HepG2 (cell line): ENCODE data around the gene PRKCE. TPM values are rescaled to one million over a fixed set of nuclear protein-coding genes. Genes with fewer than 3 reads are reported as not detected.

Experiments
- ARNT2 ChIP-seq: sonication (generic); formaldehyde crosslinking; IDR thresholded peaks from 2 replicates; pipeline ENCODE4 v1.8.0; 2022; ENCODE audit warnings: mild to moderate bottlenecking, low read depth, missing genetic modification reagents, moderate library complexity
- CBFB ChIP-seq: sonication (generic); formaldehyde crosslinking; IDR thresholded peaks from 2 replicates; pipeline ENCODE4 v1.4.0; 2020; ENCODE audit warnings: missing genetic modification reagents
- CEBPG ChIP-seq: IDR thresholded peaks from 2 replicates; pipeline ENCODE4 v1.6.1; 2016
- DNMT1 ChIP-seq: sonication (generic); formaldehyde crosslinking; IDR thresholded peaks from 2 replicates; pipeline ENCODE4 v1.5.1; 2020; ENCODE audit warnings: mild to moderate bottlenecking, missing genetic modification reagents
- FLYWCH1 ChIP-seq: sonication (generic); formaldehyde crosslinking; IDR thresholded peaks from 2 replicates; pipeline ENCODE4 v1.8.1; 2023; ENCODE audit warnings: mild to moderate bottlenecking, missing genetic modification reagents
- GATAD2A ChIP-seq: IDR thresholded peaks from 2 replicates; pipeline ENCODE4 v1.6.1; 2016
- HDAC1 ChIP-seq: sonication (generic); formaldehyde crosslinking; IDR thresholded peaks from 2 replicates; pipeline ENCODE4 v1.5.1; 2020; ENCODE audit warnings: mild to moderate bottlenecking, missing genetic modification reagents
- HDAC6 ChIP-seq: fragments of 200-600 bp; sonication (generic); IDR thresholded peaks from 2 replicates; pipeline ENCODE4 v1.7.0; 2017; ENCODE audit warnings: mild to moderate bottlenecking, antibody characterized with exemption, low read length, low read depth
- KDM2A ChIP-seq: sonication (generic); formaldehyde crosslinking; IDR thresholded peaks from 2 replicates; pipeline ENCODE4 v1.4.0; 2020; ENCODE audit warnings: low read depth, missing genetic modification reagents, borderline replicate concordance
- MXI1 ChIP-seq: IDR thresholded peaks from 3 replicates; pipeline ENCODE4 v1.6.1; 2012; ENCODE audit warnings: low read depth, low read length, inconsistent platforms, borderline replicate concordance
- MZF1 ChIP-seq: sonication (generic); formaldehyde crosslinking; IDR thresholded peaks from 2 replicates; pipeline ENCODE4 v1.8.1; 2023; ENCODE audit warnings: mild to moderate bottlenecking, missing genetic modification reagents, borderline replicate concordance
- PHF8 ChIP-seq: sonication (generic); formaldehyde crosslinking; IDR thresholded peaks from 2 replicates; pipeline ENCODE4 v1.5.0; 2020; ENCODE audit warnings: missing genetic modification reagents
- POLR2AphosphoS5 ChIP-seq: IDR thresholded peaks from 2 replicates; pipeline ENCODE4 v1.6.1; 2012; ENCODE audit warnings: low read depth, low read length
- XRCC5 ChIP-seq: fragments of 200-400 bp; formaldehyde crosslinking; optimal IDR thresholded peaks from 2 replicates; pipeline ENCODE3; 2017; ENCODE audit warnings: mild to moderate bottlenecking, low read length
- ZFYVE20 ChIP-seq: sonication (generic); formaldehyde crosslinking; IDR thresholded peaks from 2 replicates; pipeline ENCODE4 v1.8.0; 2023; ENCODE audit warnings: low read depth, mild to moderate bottlenecking, moderate library complexity, missing genetic modification reagents, borderline replicate concordance
- ZIK1 ChIP-seq: sonication (generic); formaldehyde crosslinking; IDR thresholded peaks from 2 replicates; pipeline ENCODE4 v1.5.0; 2020; ENCODE audit warnings: mild to moderate bottlenecking, low read depth, missing genetic modification reagents, borderline replicate concordance
- ZNF335 ChIP-seq: sonication (generic); formaldehyde crosslinking; IDR thresholded peaks from 2 replicates; pipeline ENCODE4 v1.4.0; 2020; ENCODE audit warnings: missing genetic modification reagents
- ZNF460 ChIP-seq: sonication (generic); formaldehyde crosslinking; IDR thresholded peaks from 2 replicates; pipeline ENCODE4 v1.5.1; 2020; ENCODE audit warnings: missing genetic modification reagents, mild to moderate bottlenecking, borderline replicate concordance
- ZNF484 ChIP-seq: sonication (generic); formaldehyde crosslinking; IDR thresholded peaks from 2 replicates; pipeline ENCODE4 v1.5.1; 2020; ENCODE audit warnings: mild to moderate bottlenecking, low read depth, missing genetic modification reagents, borderline replicate concordance
- ZNF556 ChIP-seq: sonication (generic); formaldehyde crosslinking; IDR thresholded peaks from 2 replicates; pipeline ENCODE4 v1.4.0; 2020; ENCODE audit warnings: mild to moderate bottlenecking, missing genetic modification reagents, borderline replicate concordance
- ZNF605 ChIP-seq: sonication (generic); formaldehyde crosslinking; IDR thresholded peaks from 2 replicates; pipeline ENCODE4 v1.8.0; 2022; ENCODE audit warnings: mild to moderate bottlenecking, missing genetic modification reagents
- ZNF816 ChIP-seq: sonication (generic); formaldehyde crosslinking; IDR thresholded peaks from 2 replicates; pipeline ENCODE4 v1.8.0; 2022; ENCODE audit warnings: missing genetic modification reagents, mild to moderate bottlenecking, borderline replicate concordance
- ZNF878 ChIP-seq: sonication (generic); formaldehyde crosslinking; IDR thresholded peaks from 2 replicates; pipeline ENCODE4 v1.8.1; 2023; ENCODE audit warnings: mild to moderate bottlenecking, missing genetic modification reagents, moderate library complexity
- ZSCAN22 ChIP-seq: sonication (generic); formaldehyde crosslinking; IDR thresholded peaks from 2 replicates; pipeline ENCODE4 v1.4.0; 2020; ENCODE audit warnings: mild to moderate bottlenecking, missing genetic modification reagents
- polyA plus RNA-seq, 8 experiments: library from polyadenylated mRNA; depleted of rRNA in 3 of 8; stranded (reverse) in 7 of 8; unstranded in 1 of 8; fragments of >200 nt; fragmentation: Illumina TruSeq in 4 of 8; extraction: Trizol in 4 of 8; gene quantifications; 2 replicates each; pipeline versions ENCODE4 v1.2.1 to v1.2.3, GENCODE V29; 2011 to 2016; ENCODE audit warnings: low read depth in 4 of 8, missing spikeins in 1 of 8, mixed read lengths in 1 of 8; ENCODE audit not compliant: insufficient read depth in 1 of 8
- total RNA-seq, 5 experiments: library from RNA; depleted of rRNA; stranded (reverse); fragments of >200 nt; fragmentation: Illumina TruSeq; extraction: Trizol; gene quantifications; 2 replicates each; pipeline ENCODE4 v1.2.3, GENCODE V29; 2016; ENCODE audit warnings: low read depth in 1 of 5
- TF ChIP-seq, protein P1 (sequence below): conservative IDR thresholded peaks from 2 replicates; pipeline ENCODE4 v1.6.1; 2018; ENCODE audit warnings: missing genetic modification reagents
- TF ChIP-seq, protein P2 (sequence below): sonication (generic); formaldehyde crosslinking; IDR thresholded peaks from 2 replicates; pipeline ENCODE4 v1.5.0; 2020; ENCODE audit warnings: mild to moderate bottlenecking, missing genetic modification reagents, borderline replicate concordance
- TF ChIP-seq, protein P3 (sequence below): sonication (generic); formaldehyde crosslinking; IDR thresholded peaks from 2 replicates; pipeline ENCODE4 v1.5.0; 2020; ENCODE audit warnings: missing genetic modification reagents, mild to moderate bottlenecking, borderline replicate concordance
- TF ChIP-seq, protein P4 (sequence below): sonication (generic); formaldehyde crosslinking; IDR thresholded peaks from 2 replicates; pipeline ENCODE4 v1.8.0; 2022; ENCODE audit warnings: missing genetic modification reagents, low read depth, mild to moderate bottlenecking, borderline replicate concordance

Gene PRKCE
- total and polyA plus RNA-seq, 2 of the 13 experiments (the other 11 are each of a cell fraction or from before 2014, with no cell fraction given): 1.0 to 3.9 TPM

DNA sequence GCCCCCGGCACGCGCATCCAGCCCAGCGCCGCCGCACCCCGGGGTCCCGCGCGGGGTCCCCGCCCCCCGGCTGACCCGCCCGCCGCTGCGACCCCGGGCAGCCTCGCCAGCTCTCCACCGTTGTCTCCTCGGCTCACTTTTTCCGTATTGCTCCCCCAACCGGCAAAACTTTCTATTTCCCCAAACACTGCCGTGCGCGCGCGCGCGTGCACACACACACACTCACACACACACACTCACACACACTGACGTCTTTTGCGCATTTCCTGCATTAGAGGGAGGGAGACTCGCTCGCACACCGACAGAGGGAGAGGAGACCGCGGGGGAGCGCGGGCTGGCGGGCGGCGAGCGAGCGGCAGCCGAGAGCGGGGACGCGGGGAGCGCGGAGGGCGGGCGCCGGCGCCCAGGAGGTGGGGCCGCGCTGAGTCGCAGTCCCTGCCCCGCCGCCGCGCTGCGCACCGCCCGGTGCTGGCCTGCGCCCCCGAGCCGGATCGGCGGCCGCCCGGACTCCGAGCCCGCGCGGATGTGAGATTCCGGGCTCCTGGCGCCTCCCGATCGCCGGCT, 542 bp upstream of the PRKCE start (continued):
- TF ChIP-seq KDM2A (CRISPR knock-in tag) (peak; percentile 94), FLYWCH1 (CRISPR knock-in tag) (no peak), GATAD2A (CRISPR knock-in tag) (peak; percentile 72), ZNF816 (peak; percentile 88; the same call in 1 of the 2 replicates), XRCC5 (peak; percentile 98), CEBPG (peak; percentile 48), ZNF605 (CRISPR knock-in tag) (no peak), PHF8 (CRISPR knock-in tag) (peak; percentile 65), ZNF878 (CRISPR knock-in tag) (no peak), ZNF484 (CRISPR knock-in tag) (no peak), ZIK1 (CRISPR knock-in tag) (peak; percentile 92; the same call in 1 of the 2 replicates), ZNF335 (CRISPR knock-in tag) (no peak), ZSCAN22 (CRISPR knock-in tag) (no peak), CBFB (CRISPR knock-in tag) (no peak; the same call in 1 of the 2 replicates), HDAC1 (peak; percentile 94), MXI1 (peak; percentile 80; the same call in 1 of the 3 replicates), MZF1 (CRISPR knock-in tag) (no peak), HDAC6 (no peak), POLR2AphosphoS5 (peak; percentile 26; the same call in 1 of the 2 replicates), ARNT2 (CRISPR knock-in tag) (peak; percentile 82; the same call in 1 of the 2 replicates), ZNF460 (CRISPR knock-in tag) (no peak), DNMT1 (CRISPR knock-in tag) (0 out of 2 replicates have a peak, but pooled peaks have one; percentile 16), ZNF556 (CRISPR knock-in tag) (peak; percentile 87; the same call in 1 of the 2 replicates), ZFYVE20 (CRISPR knock-in tag) (no peak)
- TF ChIP-seq, protein P1, sequence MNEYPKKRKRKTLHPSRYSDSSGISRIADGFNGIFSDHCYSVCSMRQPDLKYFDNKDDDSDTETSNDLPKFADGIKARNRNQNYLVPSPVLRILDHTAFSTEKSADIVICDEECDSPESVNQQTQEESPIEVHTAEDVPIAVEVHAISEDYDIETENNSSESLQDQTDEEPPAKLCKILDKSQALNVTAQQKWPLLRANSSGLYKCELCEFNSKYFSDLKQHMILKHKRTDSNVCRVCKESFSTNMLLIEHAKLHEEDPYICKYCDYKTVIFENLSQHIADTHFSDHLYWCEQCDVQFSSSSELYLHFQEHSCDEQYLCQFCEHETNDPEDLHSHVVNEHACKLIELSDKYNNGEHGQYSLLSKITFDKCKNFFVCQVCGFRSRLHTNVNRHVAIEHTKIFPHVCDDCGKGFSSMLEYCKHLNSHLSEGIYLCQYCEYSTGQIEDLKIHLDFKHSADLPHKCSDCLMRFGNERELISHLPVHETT (CRISPR knock-in tag): no peak; the same call in 1 of the 2 replicates
- TF ChIP-seq, protein P2, sequence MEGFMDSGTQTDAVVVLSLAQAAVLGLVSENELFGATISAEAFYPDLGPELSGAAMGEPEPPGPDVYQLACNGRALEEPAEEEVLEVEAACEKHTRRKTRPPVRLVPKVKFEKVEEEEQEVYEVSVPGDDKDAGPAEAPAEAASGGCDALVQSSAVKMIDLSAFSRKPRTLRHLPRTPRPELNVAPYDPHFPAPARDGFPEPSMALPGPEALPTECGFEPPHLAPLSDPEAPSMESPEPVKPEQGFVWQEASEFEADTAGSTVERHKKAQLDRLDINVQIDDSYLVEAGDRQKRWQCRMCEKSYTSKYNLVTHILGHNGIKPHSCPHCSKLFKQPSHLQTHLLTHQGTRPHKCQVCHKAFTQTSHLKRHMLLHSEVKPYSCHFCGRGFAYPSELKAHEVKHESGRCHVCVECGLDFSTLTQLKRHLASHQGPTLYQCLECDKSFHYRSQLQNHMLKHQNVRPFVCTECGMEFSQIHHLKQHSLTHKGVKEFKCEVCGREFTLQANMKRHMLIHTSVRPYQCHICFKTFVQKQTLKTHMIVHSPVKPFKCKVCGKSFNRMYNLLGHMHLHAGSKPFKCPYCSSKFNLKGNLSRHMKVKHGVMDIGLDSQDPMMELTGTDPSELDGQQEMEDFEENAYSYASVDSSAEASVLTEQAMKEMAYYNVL (CRISPR knock-in tag): no peak
- TF ChIP-seq, protein P3, sequence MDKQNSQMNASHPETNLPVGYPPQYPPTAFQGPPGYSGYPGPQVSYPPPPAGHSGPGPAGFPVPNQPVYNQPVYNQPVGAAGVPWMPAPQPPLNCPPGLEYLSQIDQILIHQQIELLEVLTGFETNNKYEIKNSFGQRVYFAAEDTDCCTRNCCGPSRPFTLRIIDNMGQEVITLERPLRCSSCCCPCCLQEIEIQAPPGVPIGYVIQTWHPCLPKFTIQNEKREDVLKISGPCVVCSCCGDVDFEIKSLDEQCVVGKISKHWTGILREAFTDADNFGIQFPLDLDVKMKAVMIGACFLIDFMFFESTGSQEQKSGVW: no peak
- TF ChIP-seq, protein P4, sequence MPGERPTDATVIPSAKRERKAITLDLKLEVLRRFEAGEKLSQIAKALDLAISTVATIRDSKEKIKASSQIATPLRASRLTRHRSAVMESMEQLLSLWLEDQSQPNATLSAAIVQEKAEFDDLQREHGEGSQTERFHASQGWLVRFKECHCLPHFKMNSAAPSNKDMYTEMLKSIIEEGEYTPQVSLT (CRISPR knock-in tag): no peak
